H9 (cell line): Measurements from ENCODE around the gene PSG11. TPM values are rescaled to one million over a fixed set of nuclear protein-coding genes. Genes with fewer than 3 reads are reported as not detected.
"Not testable (repeated sequence)": the region's sequence is repeated elsewhere in the genome, so short reads cannot be mapped to it uniquely, and the experiment has no call there.

ENCODE experiments used
- DNase-seq: peaks from one replicate; pipeline ENCODE4 v3.0.0-alpha.2; 2017
- H2AFZ ChIP-seq: one replicate; pipeline ENCODE4 v1.6.1; 2013; ENCODE audit warnings: mild to moderate bottlenecking, low read length, control low read depth, moderate library complexity
- H2AK5ac ChIP-seq: 2 replicates; pipeline ENCODE4 v1.6.1; 2013; ENCODE audit warnings: low read length, control low read depth, mixed read lengths; ENCODE audit not compliant: insufficient read length
- H2BK120ac ChIP-seq: one replicate; pipeline ENCODE4 v1.6.1; 2013; ENCODE audit warnings: low read depth, mild to moderate bottlenecking, low read length, control low read depth, inconsistent platforms; ENCODE audit not compliant: poor library complexity, severe bottlenecking
- H2BK12ac ChIP-seq: 2 replicates; pipeline ENCODE4 v1.6.1; 2013; ENCODE audit warnings: low read length, control low read depth, mixed read lengths, low read depth; ENCODE audit not compliant: insufficient read length
- H2BK15ac ChIP-seq: 2 replicates; pipeline ENCODE4 v1.6.1; 2013; ENCODE audit warnings: low read depth, low read length, control low read depth
- H2BK20ac ChIP-seq: one replicate; pipeline ENCODE4 v1.6.1; 2013; ENCODE audit warnings: low read depth, mild to moderate bottlenecking, low read length, control low read depth, inconsistent platforms; ENCODE audit not compliant: poor library complexity, severe bottlenecking
- H2BK5ac ChIP-seq: 2 replicates; pipeline ENCODE4 v1.6.1; 2013; ENCODE audit warnings: low read length, control low read depth, mixed read lengths; ENCODE audit not compliant: insufficient read length
- H3K14ac ChIP-seq: 2 replicates; pipeline ENCODE4 v1.6.1; 2013; ENCODE audit warnings: low read length, control low read depth; ENCODE audit not compliant: insufficient read depth
- H3K18ac ChIP-seq: 2 replicates; pipeline ENCODE4 v1.6.1; 2013; ENCODE audit warnings: low read depth, mild to moderate bottlenecking, mixed read lengths, low read length, control low read depth; ENCODE audit not compliant: insufficient read length
- H3K23ac ChIP-seq: 2 replicates; pipeline ENCODE4 v1.6.1; 2013; ENCODE audit warnings: low read length, control low read depth, mixed read lengths, low read depth; ENCODE audit not compliant: insufficient read length
- H3K23me2 ChIP-seq: 2 replicates; pipeline ENCODE4 v1.6.1; 2013; ENCODE audit warnings: low read depth, mild to moderate bottlenecking, mixed read lengths, low read length, control low read depth; ENCODE audit not compliant: insufficient read length, poor library complexity, severe bottlenecking
- H3K27ac ChIP-seq: 2 replicates; pipeline ENCODE4 v1.5.1; 2013; ENCODE audit warnings: low read length, control low read depth, mixed read lengths, low read depth; ENCODE audit not compliant: insufficient read length
- H3K27me3 ChIP-seq: 2 replicates; pipeline ENCODE4 v1.6.1; 2013; ENCODE audit warnings: low read length, control low read depth, inconsistent platforms; ENCODE audit not compliant: insufficient read depth
- H3K4ac ChIP-seq: 2 replicates; pipeline ENCODE4 v1.6.1; 2013; ENCODE audit warnings: low read depth, mild to moderate bottlenecking, control low read depth, inconsistent platforms, low read length, moderate library complexity
- H3K4me1 ChIP-seq: 2 replicates; pipeline ENCODE4 v1.6.1; 2013; ENCODE audit warnings: low read length, control low read depth, inconsistent platforms; ENCODE audit not compliant: insufficient read depth
- H3K4me2 ChIP-seq: 2 replicates; pipeline ENCODE4 v1.6.1; 2013; ENCODE audit warnings: low read length, control low read depth, mixed read lengths; ENCODE audit not compliant: insufficient read length, insufficient read depth
- H3K56ac ChIP-seq: 2 replicates; pipeline ENCODE4 v1.6.1; 2013; ENCODE audit warnings: low read depth, mild to moderate bottlenecking, mixed read lengths, low read length, control low read depth; ENCODE audit not compliant: insufficient read length
- H3K79me1 ChIP-seq: 2 replicates; pipeline ENCODE4 v1.6.1; 2013; ENCODE audit warnings: low read depth, mild to moderate bottlenecking, moderate library complexity, low read length, control low read depth, inconsistent platforms; ENCODE audit not compliant: insufficient read depth, poor library complexity, severe bottlenecking
- H3K79me2 ChIP-seq: 2 replicates; pipeline ENCODE4 v1.6.1; 2013; ENCODE audit warnings: low read length, control low read depth, inconsistent platforms; ENCODE audit not compliant: insufficient read depth
- H3K9ac ChIP-seq: 2 replicates; pipeline ENCODE4 v1.6.1; 2013; ENCODE audit warnings: low read length, control low read depth, mixed read lengths; ENCODE audit not compliant: insufficient read length; ENCODE audit errors: extremely low read depth
- H3K9me3 ChIP-seq: one replicate; pipeline ENCODE4 v1.6.1; 2013; ENCODE audit warnings: low read depth, low read length, inconsistent platforms; ENCODE audit not compliant: control insufficient read depth
- H3T11ph ChIP-seq: one replicate; pipeline ENCODE4 v1.6.1; 2013; ENCODE audit warnings: mild to moderate bottlenecking, low read length, control low read depth, inconsistent platforms
- H4K20me1 ChIP-seq: one replicate; pipeline ENCODE4 v1.6.1; 2013; ENCODE audit not compliant: control insufficient read depth, insufficient read length, insufficient read depth
- H4K5ac ChIP-seq: 2 replicates; pipeline ENCODE4 v1.6.1; 2013; ENCODE audit warnings: low read depth, mild to moderate bottlenecking, mixed read lengths, low read length, control low read depth; ENCODE audit not compliant: insufficient read length
- H4K8ac ChIP-seq: replicated peaks from 2 replicates; pipeline ENCODE4 v1.6.1; 2013; ENCODE audit warnings: low read length, control low read depth, mixed read lengths, low read depth; ENCODE audit not compliant: insufficient read length
- H4K91ac ChIP-seq: 2 replicates; pipeline ENCODE4 v1.6.1; 2013; ENCODE audit warnings: low read depth, mild to moderate bottlenecking, moderate library complexity, mixed read lengths, low read length, control low read depth; ENCODE audit not compliant: insufficient read length
- H3K27ac Mint-ChIP-seq, 3 experiments: 2 replicates in 2 of 3; 3 replicates in 1 of 3; pipeline ENCODE4 v1.8.0; 2020 to 2021; ENCODE audit warnings: mixed read lengths in 3 of 3, mild to moderate bottlenecking in 1 of 3, moderate library complexity in 1 of 3
- H3K27me3 Mint-ChIP-seq: 2 replicates; pipeline ENCODE4 v1.8.0; 2021; ENCODE audit warnings: low read depth, mild to moderate bottlenecking, moderate library complexity, mixed read lengths
- H3K36me3 Mint-ChIP-seq, 3 experiments: 2 replicates in 2 of 3; 3 replicates in 1 of 3; pipeline ENCODE4 v1.8.0; 2020 to 2021; ENCODE audit warnings: low read depth in 3 of 3, mixed read lengths in 3 of 3; ENCODE audit not compliant: insufficient read depth in 1 of 3
- H3K4me1 Mint-ChIP-seq, 2 experiments: 2 replicates each; pipeline ENCODE4 v1.8.0; 2020; ENCODE audit warnings: mixed read lengths in 2 of 2
- H3K4me3 Mint-ChIP-seq, 2 experiments: 2 replicates in 1 of 2; 3 replicates in 1 of 2; pipeline ENCODE4 v1.8.0; 2020 to 2021; ENCODE audit warnings: mild to moderate bottlenecking in 2 of 2, mixed read lengths in 2 of 2, moderate library complexity in 1 of 2
- H3K9me3 Mint-ChIP-seq, 2 experiments: 2 replicates in 1 of 2; 3 replicates in 1 of 2; pipeline ENCODE4 v1.8.0; 2020; ENCODE audit warnings: mild to moderate bottlenecking in 2 of 2, mixed read lengths in 2 of 2, moderate library complexity in 1 of 2
- WGBS: extraction: QIAGEN DNeasy Blood & Tissue Kit; methylation state at CpG from one replicate; pipeline ENCODE4 v1.1.7; 2013; ENCODE audit warnings: missing lambda C conversion rate, low lambda C conversion rate, mixed read lengths; ENCODE audit not compliant: insufficient read length; ENCODE audit errors: extremely low coverage; 5-methylcytosine and 5-hydroxymethylcytosine counted together
- total RNA-seq: library from RNA; stranded (reverse); gene quantifications from 2 replicates; pipeline ENCODE4 v1.2.1, GENCODE V29; 2021

The PSG11 gene
- total RNA-seq, 1 experiment from 2014 or later, result not detected

DNA sequence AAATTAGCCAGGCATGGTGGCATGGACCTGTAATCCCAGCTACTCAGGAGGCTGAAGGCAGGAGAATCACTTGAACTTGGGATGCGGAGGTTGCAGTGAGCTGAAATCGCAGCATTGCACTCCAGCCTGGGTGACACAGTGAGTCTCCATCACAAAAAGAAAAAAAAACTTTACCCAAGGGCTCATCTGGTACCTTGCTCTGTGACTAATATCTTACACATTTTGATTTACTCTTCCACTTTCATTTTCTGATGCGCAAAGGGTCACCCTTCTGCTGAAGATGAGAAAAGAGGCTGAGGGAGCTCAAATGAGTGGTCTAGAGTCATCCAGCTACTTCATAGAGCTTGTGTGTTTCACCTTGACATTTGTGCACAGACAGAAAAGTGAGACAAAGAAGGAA is 21.7 kb upstream of the PSG11 start:
- H2BK5ac ChIP-seq, H3T11ph ChIP-seq, H2BK20ac ChIP-seq, H3K79me1 ChIP-seq, H3K56ac ChIP-seq, DNase-seq, H3K4ac ChIP-seq, H3K18ac ChIP-seq, H3K27ac Mint-ChIP-seq, H3K4me2 ChIP-seq, H3K79me2 ChIP-seq, H3K4me3 Mint-ChIP-seq, H3K4me1 ChIP-seq, H3K27me3 ChIP-seq, H3K4me1 Mint-ChIP-seq, H3K27me3 Mint-ChIP-seq, H3K9ac ChIP-seq, H3K23ac ChIP-seq, H2BK12ac ChIP-seq, H2BK120ac ChIP-seq, H4K8ac ChIP-seq, H3K14ac ChIP-seq, H2AK5ac ChIP-seq, H4K91ac ChIP-seq, H3K23me2 ChIP-seq, H2AFZ ChIP-seq, H4K20me1 ChIP-seq, H4K5ac ChIP-seq, H3K27ac ChIP-seq, H2BK15ac ChIP-seq: not testable (repeated sequence)
- H3K9me3 ChIP-seq, result peaks cover 33% of the 10 kb centered on the region
- Mint-ChIP-seq H3K9me3 (peaks cover 72 to 73% of the 10 kb centered on the region in 2 experiments), H3K36me3 (peaks cover 0 to 15% (median 7%) of the 10 kb centered on the region in 3 experiments; a peak in 4 of 7 replicates)
- WGBS, result no CpG with 5 or more reads among the region's 3 CpGs

DNA sequence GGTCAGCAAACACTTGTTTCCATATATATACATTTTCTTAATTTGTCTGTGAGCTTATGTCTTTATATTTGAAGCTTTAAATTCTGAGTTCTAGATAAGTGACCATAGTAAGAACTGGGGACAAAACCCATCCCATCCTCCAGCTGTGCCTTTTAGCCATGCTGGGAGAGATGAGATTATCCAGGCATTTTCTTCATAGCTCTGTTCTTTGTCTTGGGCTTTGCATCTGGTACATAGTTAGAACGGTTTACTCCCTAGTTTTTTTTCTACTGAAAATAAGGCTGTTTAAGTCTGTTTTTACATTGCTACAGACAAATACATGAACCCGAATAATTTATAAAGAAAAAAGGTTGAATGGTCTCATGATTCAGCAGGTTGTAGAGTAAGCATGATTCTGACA is 20.3 kb upstream of the PSG11 start:
- not testable (repeated sequence) for H3K4me3 Mint-ChIP-seq, H3K27me3 ChIP-seq, H3K79me2 ChIP-seq, H3K4me1 Mint-ChIP-seq, DNase-seq, H3K27ac ChIP-seq, H4K5ac ChIP-seq, H2BK5ac ChIP-seq, H2AK5ac ChIP-seq, H3K18ac ChIP-seq, H4K8ac ChIP-seq, H3K14ac ChIP-seq, H3K79me1 ChIP-seq, H2BK15ac ChIP-seq, H3K4me2 ChIP-seq, H2BK20ac ChIP-seq, H3K23ac ChIP-seq, H4K91ac ChIP-seq, H2AFZ ChIP-seq, H2BK12ac ChIP-seq, H4K20me1 ChIP-seq, H3K9ac ChIP-seq, H3K23me2 ChIP-seq, H3K27ac Mint-ChIP-seq, H3K4ac ChIP-seq, H3K56ac ChIP-seq, H3K4me1 ChIP-seq, H2BK120ac ChIP-seq, H3K27me3 Mint-ChIP-seq, H3T11ph ChIP-seq
- whole genome bisulfite sequencing, result no CpG with 5 or more reads among the region's 2 CpGs
- H3K36me3 Mint-ChIP-seq, result peaks cover 0 to 27% (median 7%) of the 10 kb centered on the region in 3 experiments; a peak in 4 of 7 replicates
- peaks cover 81% of the 10 kb centered on the region in 2 experiments for H3K9me3 Mint-ChIP-seq
- peaks cover 33% of the 10 kb centered on the region for H3K9me3 ChIP-seq
